Measurements from ENCODE around the gene NRK.
"Not testable (repeated sequence)": the region's sequence is repeated elsewhere in the genome, so short reads cannot be mapped to it uniquely, and the experiment has no call there.

NRK gene, protein sequence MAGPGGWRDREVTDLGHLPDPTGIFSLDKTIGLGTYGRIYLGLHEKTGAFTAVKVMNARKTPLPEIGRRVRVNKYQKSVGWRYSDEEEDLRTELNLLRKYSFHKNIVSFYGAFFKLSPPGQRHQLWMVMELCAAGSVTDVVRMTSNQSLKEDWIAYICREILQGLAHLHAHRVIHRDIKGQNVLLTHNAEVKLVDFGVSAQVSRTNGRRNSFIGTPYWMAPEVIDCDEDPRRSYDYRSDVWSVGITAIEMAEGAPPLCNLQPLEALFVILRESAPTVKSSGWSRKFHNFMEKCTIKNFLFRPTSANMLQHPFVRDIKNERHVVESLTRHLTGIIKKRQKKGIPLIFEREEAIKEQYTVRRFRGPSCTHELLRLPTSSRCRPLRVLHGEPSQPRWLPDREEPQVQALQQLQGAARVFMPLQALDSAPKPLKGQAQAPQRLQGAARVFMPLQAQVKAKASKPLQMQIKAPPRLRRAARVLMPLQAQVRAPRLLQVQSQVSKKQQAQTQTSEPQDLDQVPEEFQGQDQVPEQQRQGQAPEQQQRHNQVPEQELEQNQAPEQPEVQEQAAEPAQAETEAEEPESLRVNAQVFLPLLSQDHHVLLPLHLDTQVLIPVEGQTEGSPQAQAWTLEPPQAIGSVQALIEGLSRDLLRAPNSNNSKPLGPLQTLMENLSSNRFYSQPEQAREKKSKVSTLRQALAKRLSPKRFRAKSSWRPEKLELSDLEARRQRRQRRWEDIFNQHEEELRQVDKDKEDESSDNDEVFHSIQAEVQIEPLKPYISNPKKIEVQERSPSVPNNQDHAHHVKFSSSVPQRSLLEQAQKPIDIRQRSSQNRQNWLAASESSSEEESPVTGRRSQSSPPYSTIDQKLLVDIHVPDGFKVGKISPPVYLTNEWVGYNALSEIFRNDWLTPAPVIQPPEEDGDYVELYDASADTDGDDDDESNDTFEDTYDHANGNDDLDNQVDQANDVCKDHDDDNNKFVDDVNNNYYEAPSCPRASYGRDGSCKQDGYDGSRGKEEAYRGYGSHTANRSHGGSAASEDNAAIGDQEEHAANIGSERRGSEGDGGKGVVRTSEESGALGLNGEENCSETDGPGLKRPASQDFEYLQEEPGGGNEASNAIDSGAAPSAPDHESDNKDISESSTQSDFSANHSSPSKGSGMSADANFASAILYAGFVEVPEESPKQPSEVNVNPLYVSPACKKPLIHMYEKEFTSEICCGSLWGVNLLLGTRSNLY (N-terminal part only)

DNA sequence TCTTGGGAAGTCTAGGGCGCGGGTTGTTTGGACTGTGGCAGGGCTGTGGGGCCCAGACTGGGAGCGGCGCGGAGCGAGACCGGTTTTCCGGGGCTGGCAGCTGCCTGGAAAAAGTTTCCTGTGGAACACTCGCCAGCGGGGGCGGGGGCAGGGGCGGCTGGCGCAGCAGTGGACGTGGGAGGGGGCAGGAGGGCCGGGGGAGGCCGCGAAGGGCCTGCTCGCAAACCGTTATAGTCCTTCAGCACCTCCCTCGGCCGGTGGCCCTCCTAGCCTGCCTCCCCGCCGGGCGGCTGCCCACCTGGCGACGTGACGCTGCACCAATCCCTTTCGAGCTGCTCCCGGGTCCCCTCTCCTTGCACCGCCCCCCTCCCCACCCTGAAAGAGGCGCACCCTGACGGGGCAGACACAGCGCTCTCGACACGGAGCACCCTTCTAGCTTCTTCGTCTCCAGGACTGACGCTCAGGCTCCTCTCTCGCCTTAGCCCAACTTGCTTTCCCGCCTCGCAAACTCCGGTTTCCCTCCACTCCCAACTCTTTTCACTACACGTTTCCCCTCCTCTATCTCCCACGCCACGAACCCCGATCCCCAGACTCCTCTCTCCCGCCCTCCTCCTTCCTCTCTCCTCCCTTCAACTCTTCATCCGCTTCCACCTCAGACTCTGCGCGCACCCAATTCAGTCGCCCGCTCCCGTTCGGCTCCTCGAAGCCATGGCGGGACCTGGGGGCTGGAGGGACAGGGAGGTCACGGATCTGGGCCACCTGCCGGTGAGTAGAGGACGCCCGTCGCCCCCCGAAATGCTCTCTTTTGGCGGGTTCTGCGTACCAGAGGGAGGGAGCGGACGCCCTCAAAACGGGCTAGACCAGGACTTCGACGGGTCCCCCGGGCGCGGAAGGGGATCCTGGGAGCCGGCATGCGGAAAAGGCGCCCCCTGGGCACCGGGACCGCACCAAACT lies at the start of gene NRK:
Gene NRK (plus strand): TSS at position 402 of the 954 bp plus-strand sequence. CDS start 307 bp downstream, at position 709.
- DNase-seq (ENCODE audit: low read depth) = no peak

DNA sequence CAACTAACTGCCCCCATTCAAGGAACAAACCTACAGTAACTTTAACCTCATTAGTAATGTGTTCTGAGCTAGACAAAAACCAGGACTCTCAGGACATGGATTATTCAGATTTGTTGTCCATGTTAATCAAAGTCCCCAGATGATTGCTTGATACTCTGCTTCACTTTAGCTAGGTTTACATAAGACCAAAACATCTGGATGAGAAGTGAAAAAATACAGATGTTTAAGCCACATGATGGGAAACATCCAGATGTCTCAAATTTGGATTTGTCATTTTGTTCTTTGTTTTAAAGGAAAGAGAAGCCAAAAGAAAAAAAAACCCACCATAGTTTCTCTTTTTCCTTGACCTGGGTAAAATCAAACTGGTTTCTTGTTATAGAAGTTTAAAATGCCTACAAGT lies 48.5 kb upstream of the NRK start:
- DNase-seq (ENCODE audit: low read depth) = no peak

DNA sequence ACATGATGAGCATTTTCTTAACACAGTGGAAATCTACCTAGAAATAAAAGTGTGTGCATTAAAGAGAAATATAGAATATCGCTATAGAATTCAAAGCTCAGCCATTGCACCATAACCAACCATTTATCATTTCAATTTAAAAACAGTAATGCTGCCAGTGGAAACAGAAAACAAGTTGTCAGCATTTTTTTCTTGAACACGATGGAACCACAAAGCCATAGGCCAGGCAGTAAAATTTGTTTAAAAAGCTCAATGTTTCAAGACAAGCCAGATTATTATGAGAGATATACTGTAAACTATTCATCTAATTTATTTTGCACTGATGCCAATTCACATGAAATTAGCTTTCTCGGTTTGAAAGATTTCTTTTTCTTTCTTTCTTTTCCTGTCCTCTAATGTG lies 46.7 kb upstream of the NRK start:
- DNase-seq (ENCODE audit: low read depth) = no peak

DNA sequence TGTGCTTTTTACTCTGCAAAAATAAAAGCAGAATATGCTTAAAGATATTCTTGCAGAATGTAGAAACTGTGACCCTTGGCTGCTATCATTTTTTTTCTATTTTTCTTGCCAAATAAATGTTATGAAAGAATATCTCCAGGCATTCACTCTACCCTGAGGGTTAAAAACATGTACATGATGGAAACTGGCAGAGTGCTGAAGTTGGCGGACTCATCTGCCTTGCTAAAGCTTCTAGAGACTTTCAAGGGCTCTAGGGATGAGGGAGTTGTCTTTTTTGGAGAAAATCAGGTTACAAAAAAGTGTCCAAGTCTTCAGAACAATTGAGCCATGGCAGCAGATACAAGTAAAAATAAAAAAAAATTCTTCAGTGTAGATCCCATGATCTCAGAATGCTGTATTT lies 40.5 kb upstream of the NRK start:
- no peak for DNase-seq (ENCODE audit: low read depth)

DNA sequence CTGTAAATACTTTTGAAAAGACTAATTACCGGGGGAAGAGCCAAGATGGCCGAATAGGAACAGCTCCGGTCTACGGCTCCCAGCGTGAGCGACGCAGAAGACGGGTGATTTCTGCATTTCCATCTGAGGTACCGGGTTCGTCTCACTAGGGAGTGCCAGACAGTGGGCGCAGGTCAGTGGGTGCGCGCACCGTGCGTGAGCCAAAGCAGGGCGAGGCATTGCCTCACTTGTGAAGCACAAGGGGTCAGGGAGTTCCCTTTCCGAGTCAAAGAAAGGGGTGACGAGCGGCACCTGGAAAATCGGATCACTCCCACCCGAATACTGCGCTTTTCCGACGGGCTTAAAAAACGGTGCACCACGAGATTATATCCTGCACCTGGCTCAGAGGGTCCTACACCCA lies 25.5 kb upstream of the NRK start:
- not testable (repeated sequence) for DNase-seq (ENCODE audit: low read depth)

DNA sequence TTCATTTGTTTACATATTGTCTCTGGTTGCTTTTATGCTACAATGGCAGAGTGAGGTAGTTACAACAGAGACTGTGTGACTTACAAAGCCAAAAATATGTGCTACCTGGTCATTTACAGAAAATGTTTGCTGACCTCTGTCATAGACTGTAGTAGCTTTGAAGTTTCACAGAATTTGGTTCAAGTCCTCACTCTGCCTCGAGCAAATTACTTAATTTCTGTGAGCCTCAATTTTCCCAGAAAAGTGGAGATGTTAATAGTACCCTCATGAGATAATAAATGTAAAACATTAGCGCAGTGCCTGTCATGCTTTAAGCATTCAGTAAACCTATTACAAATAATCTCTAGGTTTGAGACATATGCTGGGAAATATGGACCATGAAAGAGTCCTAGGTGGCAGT lies 18.4 kb upstream of the NRK start:
- DNase-seq (ENCODE audit: low read depth) = no peak

DNA sequence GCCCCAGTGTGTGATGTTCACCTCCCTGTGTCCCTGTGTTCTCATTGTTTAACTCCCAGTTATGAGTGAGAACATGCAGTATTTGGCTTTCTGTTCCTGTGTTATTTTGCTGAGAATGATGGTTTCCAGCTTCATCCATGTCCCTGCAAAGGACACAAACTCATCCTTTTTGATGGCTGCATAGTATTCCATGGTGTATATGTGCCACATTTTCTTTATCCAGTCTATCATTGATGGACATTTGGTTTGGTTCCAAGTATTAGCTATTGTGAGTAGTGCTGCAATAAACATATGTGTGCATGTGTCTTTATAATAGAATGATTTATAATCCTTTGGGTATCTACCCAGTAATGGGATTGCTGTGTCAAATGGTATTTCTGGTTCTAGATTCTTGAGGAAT lies 16.7 kb upstream of the NRK start:
- DNase-seq (ENCODE audit: low read depth) = not testable (repeated sequence)

DNA sequence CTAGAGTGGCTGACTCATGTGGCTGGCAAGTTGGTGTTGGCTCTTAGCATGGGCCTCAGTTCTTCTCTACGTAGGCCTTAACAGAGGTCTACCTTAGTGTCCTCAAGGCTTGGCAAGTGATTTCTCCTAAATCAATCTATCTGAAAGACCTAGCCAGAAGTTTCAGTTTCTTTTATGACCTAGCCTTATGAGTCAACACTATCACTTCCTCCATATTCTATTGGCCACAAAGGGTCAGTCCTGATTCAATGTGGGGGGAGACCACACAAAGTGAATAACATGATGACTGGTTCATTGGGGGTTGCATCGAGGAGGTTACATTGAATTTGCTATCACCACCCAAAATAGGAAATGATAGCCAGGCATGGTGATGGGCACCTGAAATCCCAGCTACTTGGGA lies 5.8 kb upstream of the NRK start:
- no peak for DNase-seq (ENCODE audit: low read depth)

DNA sequence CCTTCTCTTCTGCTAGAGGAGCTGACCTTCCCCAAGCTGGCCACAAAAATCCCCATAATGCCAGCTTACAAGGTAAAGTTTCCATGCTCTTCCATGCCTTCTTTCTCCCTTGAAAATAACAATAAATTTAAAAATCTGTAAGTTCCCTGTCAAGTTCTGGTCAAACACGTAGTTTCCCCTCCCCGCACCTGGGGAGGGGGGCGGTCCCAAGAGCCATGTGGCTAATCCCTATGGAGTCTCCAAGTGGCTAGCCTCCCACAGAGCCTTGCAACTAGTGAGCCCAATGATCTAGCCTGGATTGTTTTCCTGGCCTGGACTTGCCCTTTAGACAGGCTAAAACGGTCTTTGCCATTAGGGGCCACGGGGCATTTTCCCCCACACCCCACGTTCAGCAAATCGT lies 2.1 kb upstream of the NRK start:
- DNase-seq (ENCODE audit: low read depth) = no peak

DNA sequence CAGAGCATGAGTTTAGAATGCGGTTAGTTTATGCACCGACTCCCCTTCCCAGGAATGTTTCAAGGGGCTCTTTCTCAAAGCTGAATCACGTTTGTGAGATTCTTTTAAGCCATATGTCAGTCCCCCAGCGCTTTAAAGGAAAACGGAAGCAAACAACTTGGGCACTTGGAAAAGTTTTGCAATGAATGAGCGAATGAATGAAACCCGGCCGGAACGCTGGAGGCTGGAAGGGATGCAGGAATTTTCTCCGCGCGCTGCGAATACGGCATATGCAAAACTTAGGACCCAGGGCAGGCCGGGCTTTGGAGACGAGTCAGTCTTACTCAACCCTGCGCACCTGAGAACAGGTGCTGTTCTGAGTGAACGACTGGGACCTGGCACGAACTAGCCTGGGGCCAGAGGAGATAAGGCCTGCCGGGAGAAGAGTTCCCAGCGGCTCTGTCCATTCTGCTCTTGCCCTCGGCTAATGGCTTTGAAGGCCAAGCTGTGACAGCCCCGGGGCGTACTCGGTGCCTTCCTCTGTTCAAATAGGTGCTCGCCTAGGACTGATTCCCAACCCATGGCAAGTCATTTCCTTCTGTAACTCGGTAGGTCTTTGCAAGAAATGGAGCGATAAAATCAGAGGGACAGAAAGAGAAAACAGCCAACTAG lies 743 bp upstream of the NRK start:
- no peak for DNase-seq (ENCODE audit: low read depth)

DNA sequence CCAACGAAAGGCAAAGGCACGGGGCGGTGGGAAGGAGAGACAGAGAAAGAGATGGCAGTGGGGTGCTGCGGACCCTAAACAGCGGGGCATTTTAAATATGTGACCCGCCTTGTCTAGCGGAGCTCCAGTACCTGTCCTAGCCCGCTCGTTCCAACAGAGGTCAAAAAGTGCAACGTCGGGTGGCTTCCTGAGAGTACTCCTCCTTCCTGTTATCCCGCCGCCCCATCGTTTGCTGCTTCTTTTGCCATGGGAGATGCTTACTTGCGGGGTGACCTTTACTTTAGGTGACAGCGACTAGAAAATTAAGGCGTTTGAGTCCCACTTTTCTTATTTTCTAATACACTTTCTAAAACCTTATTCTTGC lies 735 bp downstream of the NRK start:
- no peak for DNase-seq (ENCODE audit: low read depth)

DNA sequence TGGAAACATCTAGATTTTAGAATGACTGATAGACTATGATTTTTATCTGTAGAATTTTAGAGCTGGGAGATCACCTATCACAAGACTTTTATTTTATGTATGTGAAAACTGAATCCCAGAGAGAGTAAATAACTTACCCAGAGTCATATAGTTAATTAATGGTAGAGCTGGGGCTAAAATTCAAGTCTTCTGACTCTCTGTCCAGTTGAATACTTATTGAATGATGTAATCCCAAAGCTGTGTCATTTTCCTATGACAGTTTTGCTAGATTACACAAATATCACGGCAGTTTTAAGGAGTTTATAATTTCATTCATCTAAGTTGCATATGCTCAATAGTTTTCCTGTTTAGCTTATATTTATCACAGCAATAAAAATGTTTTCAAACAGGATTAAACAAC lies 6.7 kb downstream of the NRK start:
- DNase-seq (ENCODE audit: low read depth) = no peak

DNA sequence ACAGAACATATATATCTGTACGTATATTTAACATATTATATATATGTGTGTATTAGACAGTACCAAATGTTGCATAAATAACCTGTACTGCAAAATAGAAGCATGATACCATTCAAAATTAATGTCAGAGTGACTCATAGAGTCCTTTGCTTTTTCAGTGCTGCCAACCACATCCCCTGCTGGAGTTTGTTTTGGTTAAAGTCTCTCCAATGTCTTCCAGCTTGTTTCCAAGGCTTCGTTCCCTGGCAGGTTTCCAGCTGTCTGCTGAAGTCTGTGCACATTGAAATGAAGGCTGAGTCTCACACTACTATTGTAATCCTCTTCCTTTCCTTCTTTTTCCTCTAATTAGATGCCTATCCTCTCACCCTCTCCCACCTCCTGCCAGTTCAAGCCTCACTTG lies 14.9 kb downstream of the NRK start:
- peak; percentile 19 for DNase-seq (ENCODE audit: low read depth)

DNA sequence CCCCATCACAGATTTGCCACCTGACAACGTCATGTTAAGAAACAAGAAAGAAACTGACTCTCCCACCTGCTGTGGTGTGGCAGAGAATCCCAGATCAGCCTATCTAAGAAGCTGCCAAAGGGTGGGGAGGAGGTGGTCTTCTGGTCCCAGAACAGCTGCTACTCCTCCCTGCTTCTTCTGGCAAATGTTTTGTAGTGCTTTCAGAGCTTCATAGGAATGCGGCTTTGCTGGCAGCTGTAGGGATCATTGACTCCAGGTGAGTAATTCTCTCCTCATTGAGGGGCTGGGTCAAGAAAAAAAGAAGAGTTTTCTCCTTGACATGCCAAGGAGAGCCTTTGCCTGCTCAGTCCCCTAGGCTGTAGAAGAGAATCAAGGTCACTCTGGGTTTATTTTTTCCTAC lies 23.3 kb downstream of the NRK start:
- no peak for DNase-seq (ENCODE audit: low read depth)

DNA sequence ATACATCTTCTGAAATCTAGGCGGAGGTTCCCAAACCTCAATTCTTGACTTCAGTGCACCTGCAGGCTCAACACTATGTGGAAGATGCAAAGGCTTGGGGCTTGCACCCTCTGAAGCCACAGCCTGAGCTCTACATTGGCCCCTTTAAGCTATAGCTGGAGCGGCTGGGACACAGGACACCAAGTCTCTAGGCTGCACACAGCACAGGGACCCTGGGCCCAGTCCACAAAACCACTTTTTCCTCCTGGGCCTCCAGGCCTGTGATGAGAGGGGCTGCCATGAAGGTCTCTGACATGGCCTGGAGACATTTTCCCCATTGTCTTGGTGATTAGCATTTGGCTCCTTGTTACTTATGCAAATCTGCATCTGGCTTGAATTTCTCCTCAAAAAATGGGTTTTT lies 27.8 kb downstream of the NRK start:
- DNase-seq (ENCODE audit: low read depth) = not testable (repeated sequence)

DNA sequence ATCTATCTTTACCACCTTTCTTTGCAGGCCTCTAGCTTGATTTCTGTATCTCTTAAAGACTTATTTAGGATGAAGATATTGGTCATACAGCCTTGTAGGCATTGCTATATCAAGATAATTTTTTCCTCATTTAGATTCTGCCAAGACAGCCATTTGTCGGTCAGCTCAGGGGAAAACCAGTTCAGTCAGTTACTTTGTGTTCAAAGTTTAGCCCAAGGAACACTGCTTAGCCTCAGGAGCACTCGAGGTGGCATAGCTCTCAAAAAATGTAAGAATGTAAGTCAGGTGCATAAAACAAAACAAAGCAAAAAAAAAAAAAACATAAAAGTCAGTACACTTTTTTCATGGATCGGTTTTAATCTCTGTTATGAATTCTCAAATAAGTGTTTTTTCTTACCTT lies 43.4 kb downstream of the NRK start:
- no peak for DNase-seq (ENCODE audit: low read depth)

DNA sequence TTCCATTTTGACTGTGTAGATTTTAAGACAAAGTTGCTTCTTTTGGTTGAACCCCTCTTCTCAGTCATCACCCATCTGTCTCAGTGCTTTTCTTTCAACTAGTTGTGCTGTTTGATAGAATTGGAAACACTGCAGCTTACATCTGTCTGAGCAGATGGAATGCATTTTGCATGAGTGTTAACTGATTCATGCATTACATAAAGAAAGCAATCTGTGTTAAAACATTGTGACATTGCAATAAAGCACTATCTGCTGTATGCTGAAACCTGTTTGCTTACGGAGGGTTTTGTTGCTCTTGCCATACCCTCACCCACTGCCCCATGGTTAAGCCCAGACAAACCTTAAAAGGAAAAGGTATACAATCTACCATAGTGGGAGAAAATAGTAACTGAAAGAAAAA lies 47.4 kb downstream of the NRK start:
- DNase-seq (ENCODE audit: low read depth) = no peak

DNA sequence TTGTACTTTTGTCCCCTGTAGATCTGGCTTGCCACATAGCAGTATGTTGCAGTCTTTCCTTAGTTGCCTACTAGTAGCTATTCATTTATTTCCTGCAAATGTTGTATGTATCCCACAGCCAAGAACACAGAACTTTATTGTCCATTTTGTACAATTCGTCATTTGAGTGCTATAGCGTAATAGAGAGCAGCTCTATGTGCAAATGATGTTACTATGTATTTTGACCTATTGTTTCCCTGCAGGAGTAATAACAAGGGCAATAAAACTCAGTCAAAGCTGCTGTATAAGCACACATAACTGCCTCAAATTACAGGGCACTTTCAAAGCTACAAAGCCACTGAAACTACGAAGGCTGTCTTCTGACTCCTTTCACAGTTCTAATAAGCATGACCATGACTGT lies 48.1 kb downstream of the NRK start:
- no peak for DNase-seq (ENCODE audit: low read depth)

DNA sequence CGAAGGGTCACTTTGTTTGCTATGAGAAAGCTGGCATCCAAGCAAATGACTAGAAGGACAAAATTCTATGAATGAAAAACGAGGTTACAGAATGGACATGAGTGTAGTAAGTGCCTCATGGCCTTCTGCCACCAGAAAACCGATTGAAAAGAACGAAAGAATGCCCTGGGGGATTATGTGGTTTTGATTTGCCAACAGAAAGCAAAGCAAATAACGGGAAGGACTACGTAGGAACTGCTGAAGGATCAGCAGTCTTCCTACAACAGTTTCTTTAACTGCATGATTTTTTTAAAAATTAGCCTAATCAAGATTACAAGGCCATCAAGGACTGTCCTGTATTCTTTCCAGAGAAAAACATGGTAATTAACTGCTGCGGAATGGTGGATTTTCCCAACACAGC lies 50.6 kb downstream of the NRK start:
- no peak for DNase-seq (ENCODE audit: low read depth)

DNA sequence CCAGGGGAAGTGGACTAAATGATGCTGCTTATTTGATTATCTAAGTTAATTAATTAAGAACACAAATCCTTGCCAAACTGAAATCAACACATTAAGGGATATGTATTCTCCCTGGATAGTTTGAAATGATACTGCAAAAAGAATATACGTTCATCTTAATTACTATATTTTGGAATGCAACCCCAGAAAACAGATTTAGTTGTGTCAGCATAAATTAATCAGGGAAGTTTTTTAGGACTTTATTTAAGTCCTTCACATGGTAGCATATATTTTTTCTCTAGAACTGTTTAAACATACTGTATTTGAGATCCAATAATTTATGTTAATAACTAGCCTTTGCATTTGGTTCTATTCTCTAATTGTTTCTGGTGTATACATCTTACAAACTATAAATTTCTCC lies 52.5 kb downstream of the NRK start:
- DNase-seq (ENCODE audit: low read depth) = no peak

DNA sequence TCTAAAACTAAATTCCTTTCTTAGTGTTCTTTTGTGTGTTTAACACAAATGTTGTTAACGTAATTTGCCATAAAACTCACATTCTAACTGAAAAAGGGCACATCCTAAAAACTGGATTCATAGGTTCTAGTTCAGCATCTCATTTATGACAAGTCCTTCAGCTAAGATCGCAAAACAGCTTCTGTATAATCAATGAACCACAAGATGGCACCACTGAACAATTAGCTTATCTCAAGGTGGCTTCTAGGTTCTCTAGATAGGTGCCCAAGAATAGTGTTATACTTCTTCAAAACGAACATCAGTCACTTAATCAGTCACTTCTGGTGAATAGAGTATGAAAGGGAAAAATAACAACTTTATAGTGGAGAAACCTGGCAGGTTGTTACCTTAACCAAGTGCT lies 54.3 kb downstream of the NRK start:
- DNase-seq (ENCODE audit: low read depth) = no peak

Data from EH (cell line).